Thoracic aorta (tissue), 2 donors: Measurements from ENCODE around the gene MED31. TPM values are rescaled to one million over a fixed set of nuclear protein-coding genes. Genes with fewer than 3 reads are reported as not detected.

Experiments
- ATAC-seq: fragments of 150-250 bp; one replicate; pipeline ENCODE4 v1.8.0; 2017; ENCODE audit warnings: low read depth; ENCODE audit not compliant: insufficient number of reproducible peaks, low FRiP score
- DNase-seq: peaks from one replicate; pipeline ENCODE4 v3.0.0-alpha.2; 2020; ENCODE audit warnings: low spot score
- H3K27ac ChIP-seq, 2 donors: fragments of 200-600 bp; sonication (generic); 1 replicate in 1 of 2; 2 replicates in 1 of 2; pipeline ENCODE4 v1.5.1; 2016; ENCODE audit warnings: mild to moderate bottlenecking in 2 of 2, moderate library complexity in 2 of 2
- H3K27me3 ChIP-seq: fragments of 200-600 bp; sonication (generic); replicated peaks from 2 replicates; pipeline ENCODE4 v1.6.0; 2016; ENCODE audit warnings: mild to moderate bottlenecking; ENCODE audit not compliant: insufficient read depth
- H3K36me3 ChIP-seq: fragments of 200-600 bp; sonication (generic); one replicate; pipeline ENCODE4 v1.5.1; 2016
- H3K4me1 ChIP-seq, 2 donors: fragments of 200-600 bp; sonication (generic); 1 replicate in 1 of 2; 2 replicates in 1 of 2; pipeline versions ENCODE4 v1.5.1 to v1.6.0; 2016; ENCODE audit warnings: low read depth in 2 of 2, mild to moderate bottlenecking in 1 of 2; ENCODE audit not compliant: control insufficient read depth in 1 of 2
- H3K4me3 ChIP-seq: fragments of 200-600 bp; sonication (generic); 2 replicates; pipeline ENCODE4 v1.5.1; 2016; ENCODE audit warnings: mild to moderate bottlenecking
- H3K9me3 ChIP-seq: fragments of 200-600 bp; sonication (generic); 2 replicates; pipeline ENCODE4 v1.5.1; 2016
- total RNA-seq, 2 donors: library from RNA; depleted of rRNA; stranded (reverse); fragments of >200 nt; gene quantifications; one replicate each; pipeline versions ENCODE4 v1.1.0 to v1.2.3, GENCODE V29; 2016
- TF ChIP-seq, protein P1 (sequence below): fragments of 200-600 bp; sonication (generic); IDR thresholded peaks from one replicate; pipeline ENCODE4 v1.5.1; 2019; ENCODE audit warnings: antibody characterized with exemption

Gene MED31
- total RNA-seq, 2 donors from 2014 or later: 4.7 to 21.3 TPM

DNA sequence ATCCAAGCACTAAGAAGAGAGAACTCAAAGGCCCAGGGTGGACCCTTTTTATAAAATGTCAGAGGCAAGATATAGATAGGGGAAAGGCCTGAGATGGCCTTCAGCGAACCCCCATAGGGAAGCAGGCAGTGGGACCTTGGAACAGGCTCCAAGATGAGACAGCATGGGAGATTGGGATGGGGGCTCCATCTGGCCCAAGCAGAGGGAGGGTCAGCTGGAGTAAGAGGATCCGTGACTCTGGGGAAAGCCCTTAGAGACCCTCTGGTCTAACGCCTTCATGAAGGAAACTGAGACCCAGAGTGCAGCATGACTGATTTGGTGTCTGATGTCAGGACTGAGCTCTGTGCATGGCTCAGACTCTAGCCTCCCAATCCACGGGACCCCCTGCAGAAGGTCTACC lies 30.9 kb upstream of the MED31 start:
- Histone ChIP-seq H3K27me3 (no peaks in the 10 kb centered on the region), H3K27ac (no peak overlapping the region), H3K4me3 (no peak overlapping the region), H3K36me3 (no peaks in the 10 kb centered on the region), H3K4me1 (no peaks in the 10 kb centered on the region), H3K9me3 (no peaks in the 10 kb centered on the region)
- TF ChIP-seq, protein P1, sequence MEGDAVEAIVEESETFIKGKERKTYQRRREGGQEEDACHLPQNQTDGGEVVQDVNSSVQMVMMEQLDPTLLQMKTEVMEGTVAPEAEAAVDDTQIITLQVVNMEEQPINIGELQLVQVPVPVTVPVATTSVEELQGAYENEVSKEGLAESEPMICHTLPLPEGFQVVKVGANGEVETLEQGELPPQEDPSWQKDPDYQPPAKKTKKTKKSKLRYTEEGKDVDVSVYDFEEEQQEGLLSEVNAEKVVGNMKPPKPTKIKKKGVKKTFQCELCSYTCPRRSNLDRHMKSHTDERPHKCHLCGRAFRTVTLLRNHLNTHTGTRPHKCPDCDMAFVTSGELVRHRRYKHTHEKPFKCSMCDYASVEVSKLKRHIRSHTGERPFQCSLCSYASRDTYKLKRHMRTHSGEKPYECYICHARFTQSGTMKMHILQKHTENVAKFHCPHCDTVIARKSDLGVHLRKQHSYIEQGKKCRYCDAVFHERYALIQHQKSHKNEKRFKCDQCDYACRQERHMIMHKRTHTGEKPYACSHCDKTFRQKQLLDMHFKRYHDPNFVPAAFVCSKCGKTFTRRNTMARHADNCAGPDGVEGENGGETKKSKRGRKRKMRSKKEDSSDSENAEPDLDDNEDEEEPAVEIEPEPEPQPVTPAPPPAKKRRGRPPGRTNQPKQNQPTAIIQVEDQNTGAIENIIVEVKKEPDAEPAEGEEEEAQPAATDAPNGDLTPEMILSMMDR: no peak
- DNase-seq (no peak), ATAC-seq (no peak)

DNA sequence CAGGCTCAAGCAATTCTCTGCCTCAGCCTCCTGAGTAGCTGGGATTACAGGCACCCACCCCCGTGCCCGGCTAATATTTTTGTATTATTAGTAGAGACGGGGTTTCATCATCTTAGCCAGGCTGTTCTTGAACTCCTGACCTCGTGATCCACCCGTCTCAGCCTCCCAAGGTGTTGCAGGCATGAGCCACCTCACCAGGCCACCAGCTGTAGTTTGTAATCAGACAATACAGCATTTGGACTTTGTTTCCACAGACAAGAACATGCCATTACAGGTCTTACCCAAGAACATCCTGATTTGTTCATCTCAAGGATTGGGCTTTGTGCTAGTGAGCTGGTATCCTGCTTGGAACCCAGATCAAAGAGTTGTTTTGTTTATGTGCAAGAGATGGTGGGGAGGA lies 30.3 kb upstream of the MED31 start:
- no peaks in the 10 kb centered on the region for H3K36me3 ChIP-seq
- H3K4me1 ChIP-seq: no peaks in the 10 kb centered on the region
- DNase-seq (no peak), ATAC-seq (no peak)
- H3K9me3 ChIP-seq: no peaks in the 10 kb centered on the region
- TF ChIP-seq, protein P1: no peak
- no peak overlapping the region for H3K4me3 ChIP-seq
- no peaks in the 10 kb centered on the region for H3K27me3 ChIP-seq
- no peak overlapping the region for H3K27ac ChIP-seq

DNA sequence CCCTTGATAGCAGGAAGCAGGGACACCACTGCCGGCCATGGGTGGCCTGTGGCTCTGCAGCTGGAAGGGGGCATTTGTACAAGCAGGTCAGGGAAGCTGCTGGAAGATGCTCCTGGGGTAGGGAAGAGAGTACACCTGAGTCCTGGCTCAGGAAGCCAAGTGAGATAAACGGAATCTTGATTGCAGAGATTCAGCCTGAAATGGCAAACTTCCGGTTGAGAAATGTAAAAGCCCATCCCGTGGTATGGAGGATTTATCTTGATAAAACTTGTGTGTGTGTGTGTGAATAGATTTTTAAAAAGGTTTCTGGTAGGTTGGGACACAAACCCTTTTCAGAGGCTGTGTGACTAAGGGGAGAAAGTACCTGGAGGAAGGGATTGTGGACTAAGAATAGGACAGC lies 29.8 kb upstream of the MED31 start:
- TF ChIP-seq, protein P1: no peak
- Histone ChIP-seq H3K27ac (no peak overlapping the region), H3K9me3 (no peaks in the 10 kb centered on the region), H3K27me3 (no peaks in the 10 kb centered on the region), H3K4me3 (no peak overlapping the region), H3K36me3 (no peaks in the 10 kb centered on the region), H3K4me1 (no peaks in the 10 kb centered on the region)
- ATAC-seq (no peak), DNase-seq (no peak)

DNA sequence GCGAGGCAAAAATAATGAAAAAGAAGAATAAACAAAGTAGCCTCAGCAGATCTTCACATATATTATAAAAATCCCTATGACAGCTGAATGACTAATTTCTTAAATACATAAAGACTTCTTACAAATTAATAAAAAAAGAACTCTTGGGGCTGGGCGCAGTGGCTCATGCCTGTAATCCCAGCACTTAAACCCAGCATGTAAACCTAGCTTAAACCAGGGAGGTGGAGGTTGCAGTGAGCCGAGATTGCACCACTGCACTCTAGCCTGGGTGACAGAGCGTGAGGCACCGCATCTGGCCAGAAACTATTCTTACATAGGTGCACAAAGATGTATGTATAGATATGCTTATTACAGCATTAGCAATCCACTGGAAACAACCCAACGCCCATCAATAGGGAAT lies 27.8 kb upstream of the MED31 start:
- Histone ChIP-seq H3K27ac (no peak overlapping the region), H3K4me3 (no peak overlapping the region), H3K9me3 (no peaks in the 10 kb centered on the region), H3K36me3 (no peaks in the 10 kb centered on the region), H3K27me3 (no peaks in the 10 kb centered on the region), H3K4me1 (no peaks in the 10 kb centered on the region)
- DNase-seq: no peak
- ATAC-seq: no peak
- TF ChIP-seq, protein P1: no peak

DNA sequence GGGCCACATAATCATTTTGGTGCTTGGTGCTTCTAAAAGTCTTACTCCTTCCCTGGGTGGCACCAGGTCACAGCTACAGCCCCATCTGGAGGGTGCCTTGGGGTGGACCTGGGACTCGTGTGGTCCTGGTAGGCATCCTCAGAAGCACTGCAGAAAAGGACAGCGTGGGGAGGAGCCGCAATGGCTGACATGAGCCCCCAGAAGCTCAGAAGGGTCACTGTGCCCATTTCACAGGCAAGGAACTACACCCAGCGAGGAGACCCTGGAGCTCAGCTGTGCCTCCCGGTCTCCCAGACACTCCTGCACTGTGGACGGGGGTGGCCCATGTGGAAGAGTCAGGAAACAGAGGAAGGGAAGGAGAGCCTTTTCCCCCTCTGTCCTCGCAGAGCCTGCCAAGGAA lies 26.5 kb upstream of the MED31 start:
- ATAC-seq: no peak
- no peak for DNase-seq
- no peak overlapping the region for H3K27ac ChIP-seq
- no peak overlapping the region for H3K4me3 ChIP-seq
- no peaks in the 10 kb centered on the region for H3K9me3 ChIP-seq
- H3K36me3 ChIP-seq: no peaks in the 10 kb centered on the region
- no peaks in the 10 kb centered on the region for H3K4me1 ChIP-seq
- TF ChIP-seq, protein P1: no peak
- H3K27me3 ChIP-seq: no peaks in the 10 kb centered on the region
